Spleen (tissue), 11 donors: ENCODE measurements around the gene ADGRD1. TPM values are rescaled to one million over a fixed set of nuclear protein-coding genes. Genes with fewer than 3 reads are reported as not detected.

ENCODE experiments used
- DNase-seq: peaks from one replicate; pipeline ENCODE4 v3.0.0-alpha.2; 2020
- H3K27ac ChIP-seq, 8 donors: fragments of 200-600 bp; sonication (generic) in 7 of 8; 1 replicate in 4 of 8; 2 replicates in 4 of 8; pipeline versions ENCODE4 v1.5.0 to v1.8.0; 2016 to 2021; ENCODE audit warnings: inconsistent platforms in 4 of 8, mild to moderate bottlenecking in 4 of 8, moderate library complexity in 1 of 8
- H3K27me3 ChIP-seq, 7 donors: fragments of 200-600 bp; sonication (generic) in 6 of 7; replicated peaks in 1 of 7; 1 replicate in 4 of 7; 2 replicates in 3 of 7; pipeline versions ENCODE4 v1.5.0 to v1.8.0; 2016 to 2021; ENCODE audit warnings: inconsistent platforms in 3 of 7, mild to moderate bottlenecking in 1 of 7
- H3K36me3 ChIP-seq, 6 donors: fragments of 200-600 bp; sonication (generic) in 5 of 6; 1 replicate in 4 of 6; 2 replicates in 2 of 6; pipeline versions ENCODE4 v1.5.0 to v1.8.0; 2016 to 2021; ENCODE audit warnings: inconsistent platforms in 2 of 6
- H3K4me1 ChIP-seq, 6 donors: fragments of 200-600 bp; sonication (generic) in 5 of 6; 1 replicate in 3 of 6; 2 replicates in 3 of 6; pipeline versions ENCODE4 v1.5.0 to v1.8.0; 2016 to 2021; ENCODE audit warnings: inconsistent platforms in 3 of 6
- H3K4me3 ChIP-seq, 8 donors: fragments of 200-600 bp; sonication (generic) in 7 of 8; 1 replicate in 4 of 8; 2 replicates in 4 of 8; pipeline versions ENCODE4 v1.5.0 to v1.8.0; 2016 to 2021; ENCODE audit warnings: inconsistent platforms in 4 of 8, mild to moderate bottlenecking in 4 of 8, moderate library complexity in 2 of 8
- H3K9me3 ChIP-seq, 8 donors: fragments of 200-600 bp; sonication (generic) in 7 of 8; 1 replicate in 4 of 8; 2 replicates in 4 of 8; pipeline versions ENCODE4 v1.5.0 to v1.8.0; 2016 to 2021; ENCODE audit warnings: inconsistent platforms in 4 of 8
- CTCF ChIP-seq, 11 experiments: fragments of 200-600 bp in 7 of 11; fragments of 450-650 bp in 4 of 11; sonication (generic) in 4 of 11; IDR thresholded peaks in 8 of 11; conservative IDR thresholded peaks in 3 of 11; 1 replicate in 7 of 11; 2 replicates in 4 of 11; pipeline versions ENCODE4 v1.4.0 to v1.8.0; 2016 to 2021; ENCODE audit warnings: antibody characterized with exemption in 11 of 11, inconsistent platforms in 4 of 11, mild to moderate bottlenecking in 1 of 11
- POLR2A ChIP-seq, 3 donors: fragments of 450-650 bp; IDR thresholded peaks; one replicate each; pipeline ENCODE4 v1.5.1; 2017; ENCODE audit warnings: antibody characterized with exemption in 3 of 3, mild to moderate bottlenecking in 1 of 3
- POLR2AphosphoS5 ChIP-seq, 3 donors: sonication (generic); formaldehyde crosslinking; IDR thresholded peaks; one replicate each; pipeline ENCODE4 v1.5.1; 2017; ENCODE audit warnings: antibody characterized with exemption in 3 of 3
- WGBS, 5 donors: extraction: QIAGEN DNeasy Blood & Tissue Kit in 3 of 5; methylation state at CpG; one replicate each; pipeline versions ENCODE4 v1.1.5 to v1.1.7; 2013 to 2018; 5-methylcytosine and 5-hydroxymethylcytosine counted together
- intact Hi-C: fragments of 100-400 bp; cut with DNase I; formaldehyde crosslinking; loops from one replicate; pipeline ENCODE4 v1.15.0; 2023; ENCODE audit warnings: low total_unique reads
- polyA plus RNA-seq, 3 donors: library from polyadenylated mRNA; stranded (reverse); fragments of 200-250 nt; gene quantifications; one replicate each; pipeline ENCODE4 v1.2.1, GENCODE V29; 2013
- total RNA-seq, 7 donors: library from RNA; depleted of rRNA in 3 of 7; stranded (reverse); fragments of >200 nt in 3 of 7; fragmentation: NEBNext Ultra II Directional in 4 of 7; extraction: Animal tissue kit (Norgen Biotek cat#: 25700) in 4 of 7; gene quantifications; one replicate each; pipeline versions ENCODE4 v1.1.0 to v1.2.1, GENCODE V29; 2016 to 2021
- donor health status: healthy with polysubstance abuse.
- donor health status: DM: no; HTN: no; CAD: no; lungs with moderate emphysema.
- donor health status: DM: no; HTN: no; CAD: no.
- donor health status: Bipolar disorder and iron deficiency.
- donor health status: healthy.
- donor health status: DM: no; HTN: no; CAD: no.
- donor health status: DM: yes; HTN: yes; CAD: no.

Gene ADGRD1
- total and polyA plus RNA-seq, 10 donors: 0.89 to 9.7 (median 4.8) TPM

GRCh38 chr12:131151558-131152345 lies 198.0 kb downstream of the ADGRD1 start:
- Histone ChIP-seq H3K27ac (no peak overlapping the region), H3K27me3 (peaks cover 0 to 30% (median 0%) of the 10 kb centered on the region in 7 donors), H3K9me3 (peaks cover 0 to 14% (median 3%) of the 10 kb centered on the region in 8 donors), H3K4me1 (no peaks in the 10 kb centered on the region), H3K36me3 (no peaks in the 10 kb centered on the region), H3K4me3 (no peak overlapping the region)
- 85 to 95% (median 90%) methylated on average over 8 of the region's 8 CpGs for WGBS, 5 donors
- DNase-seq: no peak
- TF ChIP-seq CTCF (IDR thresholded peaks at IDR 0.05 in 8 of 11, conservative IDR thresholded peaks at IDR 0.05 in 3 of 11) (no peak), POLR2AphosphoS5 (IDR thresholded peaks at IDR 0.05) (no peak), POLR2A (IDR thresholded peaks at IDR 0.05) (no peak)
- intact Hi-C loops: no loop called here

- DNase-seq: peak; percentile 54
- intact Hi-C loops: no loop called here
- 86 to 90% (median 88%) methylated on average over 5 of the region's 5 CpGs for WGBS, 5 donors
Measured at GRCh38 chr12:131152587-131152986, 198.9 kb downstream of the ADGRD1 start.

GRCh38 chr12:131153016-131153415 lies 199.3 kb downstream of the ADGRD1 start:
- intact Hi-C loops: no loop called here
- TF ChIP-seq POLR2A (IDR thresholded peaks at IDR 0.05): no peak
- no peak for TF ChIP-seq CTCF (IDR thresholded peaks at IDR 0.05 in 8 of 11, conservative IDR thresholded peaks at IDR 0.05 in 3 of 11)
- no peak for TF ChIP-seq POLR2AphosphoS5 (IDR thresholded peaks at IDR 0.05)
- Histone ChIP-seq H3K9me3 (peaks cover 0 to 14% (median 3%) of the 10 kb centered on the region in 8 donors), H3K27ac (no peak overlapping the region), H3K4me3 (no peak overlapping the region), H3K27me3 (peaks cover 0 to 30% (median 0%) of the 10 kb centered on the region in 7 donors), H3K36me3 (no peaks in the 10 kb centered on the region), H3K4me1 (no peaks in the 10 kb centered on the region)
- 79 to 97% (median 82%) methylated on average over 2 to 5 of the region's 5 CpGs for WGBS, 5 donors
- no peak for DNase-seq

More at GRCh38 chr12:131152587-131152986, 198.9 kb downstream of the ADGRD1 start:
- no peak overlapping the region for H3K27ac ChIP-seq
- H3K4me3 ChIP-seq: no peak overlapping the region
- H3K9me3 ChIP-seq: peaks cover 0 to 14% (median 3%) of the 10 kb centered on the region in 8 donors
- TF ChIP-seq CTCF (IDR thresholded peaks at IDR 0.05 in 8 of 11, conservative IDR thresholded peaks at IDR 0.05 in 3 of 11) (no peak), POLR2AphosphoS5 (IDR thresholded peaks at IDR 0.05) (no peak), POLR2A (IDR thresholded peaks at IDR 0.05) (no peak)
- H3K36me3 ChIP-seq: no peaks in the 10 kb centered on the region
- peaks cover 0 to 30% (median 0%) of the 10 kb centered on the region in 7 donors for H3K27me3 ChIP-seq
- H3K4me1 ChIP-seq: no peaks in the 10 kb centered on the region

- WGBS, 5 donors: 65 to 91% (median 82%) methylated on average over 3 to 5 of the region's 5 CpGs
- intact Hi-C loops: no loop called here
Measured at GRCh38 chr12:131153956-131154355, 200.2 kb downstream of the ADGRD1 start.

More at GRCh38 chr12:131153956-131154355, 200.2 kb downstream of the ADGRD1 start:
- Histone ChIP-seq H3K9me3 (peaks cover 0 to 14% (median 3%) of the 10 kb centered on the region in 8 donors), H3K27ac (no peak overlapping the region), H3K4me3 (no peak overlapping the region), H3K36me3 (no peaks in the 10 kb centered on the region), H3K27me3 (peaks cover 0 to 30% (median 0%) of the 10 kb centered on the region in 7 donors), H3K4me1 (no peaks in the 10 kb centered on the region)
- TF ChIP-seq POLR2A (IDR thresholded peaks at IDR 0.05) (no peak), POLR2AphosphoS5 (IDR thresholded peaks at IDR 0.05) (no peak), CTCF (IDR thresholded peaks at IDR 0.05 in 8 of 11, conservative IDR thresholded peaks at IDR 0.05 in 3 of 11) (no peak)
- DNase-seq: peak; percentile 42
